ENCODE results near the gene TDRD1.

Gene TDRD1

DNA sequence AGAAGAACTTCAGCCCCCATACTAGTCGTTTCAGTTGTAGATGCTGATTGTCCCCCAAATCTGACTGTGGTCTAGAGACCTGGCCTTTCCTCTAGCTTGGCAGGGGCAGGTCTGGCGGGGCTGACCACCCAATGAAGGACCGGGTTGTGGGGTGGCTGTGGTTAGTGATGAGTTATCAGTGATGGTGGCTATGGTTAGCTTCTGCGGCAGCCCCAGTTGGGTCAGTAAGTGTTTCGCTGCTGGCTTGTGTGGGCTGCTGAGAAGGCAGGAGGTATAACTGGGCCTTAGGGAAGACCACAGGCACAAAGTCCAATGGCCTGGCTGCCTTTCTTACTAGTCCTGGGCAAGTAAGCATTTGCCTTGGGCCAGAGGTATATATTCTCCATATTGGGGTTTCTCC is 81.2 kb downstream of the TDRD1 start:
- TF ChIP-seq, protein P1, sequence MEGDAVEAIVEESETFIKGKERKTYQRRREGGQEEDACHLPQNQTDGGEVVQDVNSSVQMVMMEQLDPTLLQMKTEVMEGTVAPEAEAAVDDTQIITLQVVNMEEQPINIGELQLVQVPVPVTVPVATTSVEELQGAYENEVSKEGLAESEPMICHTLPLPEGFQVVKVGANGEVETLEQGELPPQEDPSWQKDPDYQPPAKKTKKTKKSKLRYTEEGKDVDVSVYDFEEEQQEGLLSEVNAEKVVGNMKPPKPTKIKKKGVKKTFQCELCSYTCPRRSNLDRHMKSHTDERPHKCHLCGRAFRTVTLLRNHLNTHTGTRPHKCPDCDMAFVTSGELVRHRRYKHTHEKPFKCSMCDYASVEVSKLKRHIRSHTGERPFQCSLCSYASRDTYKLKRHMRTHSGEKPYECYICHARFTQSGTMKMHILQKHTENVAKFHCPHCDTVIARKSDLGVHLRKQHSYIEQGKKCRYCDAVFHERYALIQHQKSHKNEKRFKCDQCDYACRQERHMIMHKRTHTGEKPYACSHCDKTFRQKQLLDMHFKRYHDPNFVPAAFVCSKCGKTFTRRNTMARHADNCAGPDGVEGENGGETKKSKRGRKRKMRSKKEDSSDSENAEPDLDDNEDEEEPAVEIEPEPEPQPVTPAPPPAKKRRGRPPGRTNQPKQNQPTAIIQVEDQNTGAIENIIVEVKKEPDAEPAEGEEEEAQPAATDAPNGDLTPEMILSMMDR (IDR thresholded peaks at IDR 0.05; ENCODE audit: control insufficient read depth, insufficient read depth, low read depth, low read length, missing control alignments) = no peak
- H3K4me3 ChIP-seq (ENCODE audit: control insufficient read depth, low read depth, low read length) = no peak overlapping the region
- no peak for DNase-seq (ENCODE audit: low read depth)

DNA sequence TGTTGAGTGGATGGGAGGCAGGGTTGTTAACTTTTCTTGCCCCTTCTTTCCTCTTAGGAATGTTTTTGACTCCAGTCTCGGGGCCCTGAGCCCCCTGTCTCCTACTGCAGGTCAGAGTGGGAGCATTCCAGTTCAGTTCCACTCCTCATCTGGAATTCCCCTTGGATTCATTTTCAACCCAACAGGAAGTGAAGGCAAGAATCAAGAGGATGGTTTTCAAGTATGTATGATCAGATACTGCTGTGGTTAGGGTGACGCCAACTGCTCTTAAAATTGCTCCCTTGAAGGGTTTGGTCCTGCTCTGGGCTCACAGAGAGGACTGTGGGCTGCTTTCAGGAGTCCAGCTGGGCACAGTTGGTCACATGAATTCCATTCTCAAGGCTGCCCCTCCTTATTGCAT is 81.9 kb downstream of the TDRD1 start:
- no peak overlapping the region for H3K4me3 ChIP-seq (ENCODE audit: control insufficient read depth, low read depth, low read length)
- DNase-seq (ENCODE audit: low read depth) = peak; percentile 60
- TF ChIP-seq, protein P1 (IDR thresholded peaks at IDR 0.05; ENCODE audit: control insufficient read depth, insufficient read depth, low read depth, low read length, missing control alignments) = no peak

DNA sequence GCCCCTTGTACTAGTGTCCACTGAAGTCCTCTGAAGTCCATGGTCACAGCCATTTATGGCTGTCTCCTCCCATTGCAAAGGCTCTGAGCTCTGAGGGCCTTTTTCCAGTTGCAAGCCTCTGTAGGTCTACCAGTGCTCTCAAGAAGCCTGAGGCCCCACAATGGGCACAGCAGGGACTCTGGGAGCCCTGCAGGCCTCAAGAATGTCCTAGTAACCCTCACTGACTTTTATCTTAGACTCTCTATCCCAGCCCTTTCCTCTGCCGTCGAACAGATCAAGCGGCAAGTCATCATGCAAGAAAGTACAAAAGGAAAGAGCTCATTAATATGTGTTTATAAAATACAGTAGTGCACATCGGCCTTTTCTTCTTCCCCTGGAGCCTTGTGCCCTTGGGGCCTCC is 83.3 kb downstream of the TDRD1 start:
- no peak overlapping the region for H3K4me3 ChIP-seq (ENCODE audit: control insufficient read depth, low read depth, low read length)
- TF ChIP-seq, protein P1 (IDR thresholded peaks at IDR 0.05; ENCODE audit: control insufficient read depth, insufficient read depth, low read depth, low read length, missing control alignments) = no peak
- DNase-seq (ENCODE audit: low read depth) = no peak

DNA sequence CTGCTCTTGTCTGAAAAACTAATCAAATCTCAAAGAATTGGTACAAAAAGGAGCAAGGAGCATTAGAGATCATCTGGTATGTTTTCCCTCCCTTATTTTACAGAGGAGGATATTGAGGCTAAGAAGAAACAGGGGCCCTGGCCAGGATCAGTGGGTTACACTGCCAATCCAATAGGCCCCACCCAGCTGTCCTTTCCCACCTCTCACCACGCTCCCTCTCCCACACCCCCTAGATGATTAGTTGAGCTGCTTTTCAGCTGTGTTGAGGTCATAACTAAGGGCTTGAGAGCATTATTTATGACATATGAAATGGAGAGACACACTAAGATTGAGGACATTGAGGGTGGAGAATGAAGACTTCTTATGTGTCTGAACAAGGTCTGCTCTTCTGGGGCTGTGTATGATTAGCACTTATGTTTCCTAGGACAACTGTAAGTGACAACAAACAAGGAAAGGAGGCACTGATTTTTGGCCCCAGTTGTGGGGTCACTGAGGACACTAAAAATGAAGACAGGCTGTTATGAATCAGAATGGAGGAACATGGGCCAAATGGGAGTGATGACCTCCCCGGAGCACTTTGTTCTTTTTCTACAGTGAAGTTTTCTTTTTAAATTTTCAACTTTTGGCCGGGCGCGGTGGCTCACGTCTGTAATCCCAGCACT is 86.4 kb downstream of the TDRD1 start:
- TF ChIP-seq, protein P1 (IDR thresholded peaks at IDR 0.05; ENCODE audit: control insufficient read depth, insufficient read depth, low read depth, low read length, missing control alignments) = no peak
- H3K4me3 ChIP-seq (ENCODE audit: control insufficient read depth, low read depth, low read length) = no peak overlapping the region
- DNase-seq (ENCODE audit: low read depth) = no peak

DNA sequence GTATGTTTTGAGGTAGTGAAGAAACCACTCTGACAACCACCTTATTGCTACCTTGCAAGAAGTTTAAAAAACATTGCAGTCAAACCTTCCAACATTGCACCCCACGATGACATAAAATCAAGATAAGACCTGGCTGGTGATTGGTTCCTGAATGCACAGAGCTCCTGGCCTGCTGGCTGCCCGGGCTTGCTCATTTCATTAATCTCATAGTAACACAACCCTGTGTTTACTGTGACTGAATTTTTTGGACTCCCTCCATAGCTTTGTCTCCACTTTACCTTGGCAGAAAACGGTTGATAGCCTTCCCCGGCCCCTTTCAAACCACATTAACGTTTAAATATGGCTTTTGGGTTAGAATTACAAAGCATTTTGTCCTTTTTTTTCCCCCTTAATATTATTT is 87.4 kb downstream of the TDRD1 start:
- no peak for DNase-seq (ENCODE audit: low read depth)
- TF ChIP-seq, protein P1 (IDR thresholded peaks at IDR 0.05; ENCODE audit: control insufficient read depth, insufficient read depth, low read depth, low read length, missing control alignments) = no peak
- H3K4me3 ChIP-seq (ENCODE audit: control insufficient read depth, low read depth, low read length) = no peak overlapping the region

DNA sequence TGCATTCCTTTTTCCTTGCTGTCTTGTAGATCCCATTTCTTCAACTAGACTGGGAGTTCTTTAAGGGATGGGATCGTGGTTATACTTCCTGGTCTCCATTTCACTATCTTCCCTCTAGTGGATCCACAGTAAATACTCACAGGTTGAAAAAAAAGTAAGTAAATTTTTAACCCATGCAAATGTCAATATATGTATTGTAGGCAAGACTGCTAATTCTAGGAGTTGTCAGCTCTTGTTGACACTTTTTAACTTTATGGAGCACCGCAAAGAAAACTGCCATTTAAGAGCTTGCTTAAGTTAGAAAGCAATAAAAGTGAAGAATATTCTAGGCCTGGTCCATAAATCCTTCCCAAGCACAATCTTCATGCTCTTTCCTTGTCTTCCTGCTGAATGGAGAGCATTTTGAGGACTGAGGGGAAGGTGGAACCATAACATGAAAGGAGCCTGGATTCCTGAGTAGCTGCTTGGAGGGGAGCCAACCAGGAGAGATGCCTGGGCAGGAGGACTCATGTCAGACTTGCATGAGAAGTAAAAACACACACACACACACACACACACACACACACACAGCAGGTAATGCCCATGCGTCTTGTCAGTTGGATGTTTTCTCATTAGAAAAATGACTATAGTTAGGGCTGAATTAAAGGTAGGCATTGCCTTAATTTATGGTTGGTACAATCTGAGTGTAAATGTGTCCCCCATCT is 92.1 kb downstream of the TDRD1 start:
- no peak for DNase-seq (ENCODE audit: low read depth)
- TF ChIP-seq, protein P1 (IDR thresholded peaks at IDR 0.05; ENCODE audit: control insufficient read depth, insufficient read depth, low read depth, low read length, missing control alignments) = no peak
- H3K4me3 ChIP-seq (ENCODE audit: control insufficient read depth, low read depth, low read length) = no peak overlapping the region

All from AG09309 (cell line).